Adrenal gland (tissue), 12 donors: ENCODE measurements around the gene EBF3. TPM values are rescaled to one million over a fixed set of nuclear protein-coding genes. Genes with fewer than 3 reads are reported as not detected.

Experiments used
- DNase-seq, 7 donors: peaks; one replicate each; pipeline ENCODE4 v3.0.0-alpha.2; 2019 to 2020
- H3K27ac ChIP-seq, 5 donors: fragments of 200-600 bp; sonication (generic) in 4 of 5; 1 replicate in 3 of 5; 2 replicates in 2 of 5; pipeline versions ENCODE4 v1.5.1 to v1.8.0; 2016 to 2020; ENCODE audit warnings: mild to moderate bottlenecking in 1 of 5
- H3K27me3 ChIP-seq: fragments of 200-600 bp; 2 replicates; pipeline ENCODE4 v1.8.0; 2021
- H3K36me3 ChIP-seq, 2 donors: fragments of 200-600 bp; replicated peaks in 1 of 2; 1 replicate in 1 of 2; 2 replicates in 1 of 2; pipeline versions ENCODE4 v1.5.1 to v1.8.0; 2018 to 2022
- H3K4me1 ChIP-seq, 2 donors: fragments of 200-600 bp; replicated peaks in 1 of 2; 1 replicate in 1 of 2; 2 replicates in 1 of 2; pipeline versions ENCODE4 v1.5.1 to v1.8.0; 2018 to 2021
- H3K4me3 ChIP-seq, 4 donors: fragments of 200-600 bp; sonication (generic) in 3 of 4; one replicate each; pipeline ENCODE4 v1.5.1; 2016 to 2018
- H3K9me3 ChIP-seq, 3 donors: fragments of 200-600 bp; sonication (generic) in 1 of 3; replicated peaks in 1 of 3; 1 replicate in 2 of 3; 2 replicates in 1 of 3; pipeline versions ENCODE4 v1.5.1 to v1.8.0; 2016 to 2021
- POLR2A ChIP-seq, 2 donors: fragments of 450-650 bp; IDR thresholded peaks; one replicate each; pipeline ENCODE4 v1.6.1; 2017; ENCODE audit warnings: antibody characterized with exemption in 2 of 2, mild to moderate bottlenecking in 2 of 2, moderate library complexity in 1 of 2
- WGBS, 4 donors: extraction: QIAGEN DNeasy Blood & Tissue Kit in 2 of 4; methylation state at CpG; one replicate each; pipeline versions ENCODE4 v1.1.5 to v1.1.7; 2013 to 2017; 5-methylcytosine and 5-hydroxymethylcytosine counted together
- intact Hi-C, 2 donors: fragments of 100-400 bp; cut with DNase I; formaldehyde crosslinking; loops; one replicate each; pipeline versions ENCODE4 v1.14.1 to v1.15.0; 2022 to 2023
- polyA plus RNA-seq, 3 donors: library from polyadenylated mRNA; stranded (reverse); fragments of 200-250 nt in 2 of 3; fragments of 350-450 nt in 1 of 3; fragmentation: Illumina TruSeq in 1 of 3; extraction: RNeasy Lipid Tissue Mini Kit (QIAGEN cat#74804) in 1 of 3; gene quantifications; one replicate each; pipeline ENCODE4 v1.2.3, GENCODE V29; 2013 to 2014
- total RNA-seq, 9 donors: library from RNA; depleted of rRNA in 4 of 9; stranded (reverse); fragments of >200 nt in 4 of 9; fragments of 120-200 nt in 1 of 9; fragmentation: NEBNext Ultra II Directional in 1 of 9; extraction: Animal tissue kit (Norgen Biotek cat#: 25700) in 1 of 9; gene quantifications; one replicate each; pipeline versions ENCODE4 v1.1.0 to v1.2.4, GENCODE V29; 2013 to 2023
- TF ChIP-seq, protein P1 (sequence below), 6 experiments: fragments of 450-650 bp in 4 of 6; fragments of 200-600 bp in 2 of 6; sonication (generic) in 1 of 6; IDR thresholded peaks; 1 replicate in 5 of 6; 2 replicates in 1 of 6; pipeline versions ENCODE4 v1.5.1 to v1.8.0; 2016 to 2021; ENCODE audit warnings: antibody characterized with exemption in 6 of 6, mild to moderate bottlenecking in 2 of 6, moderate library complexity in 1 of 6
- donor health status: healthy with polysubstance abuse.
- donor health status: Bipolar disorder and iron deficiency.
- donor health status: DM: yes; HTN: yes; CAD: no.
- donor health status: DM: no; HTN: no; CAD: no.
- donor health status: DM: no; HTN: no; CAD: no.
- donor health status: DM: yes; HTN: yes; CAD: no.

Gene EBF3
- total and polyA plus RNA-seq, 12 donors = 0.12 to 2.2 (median 0.53) TPM; not detected in 1

DNA sequence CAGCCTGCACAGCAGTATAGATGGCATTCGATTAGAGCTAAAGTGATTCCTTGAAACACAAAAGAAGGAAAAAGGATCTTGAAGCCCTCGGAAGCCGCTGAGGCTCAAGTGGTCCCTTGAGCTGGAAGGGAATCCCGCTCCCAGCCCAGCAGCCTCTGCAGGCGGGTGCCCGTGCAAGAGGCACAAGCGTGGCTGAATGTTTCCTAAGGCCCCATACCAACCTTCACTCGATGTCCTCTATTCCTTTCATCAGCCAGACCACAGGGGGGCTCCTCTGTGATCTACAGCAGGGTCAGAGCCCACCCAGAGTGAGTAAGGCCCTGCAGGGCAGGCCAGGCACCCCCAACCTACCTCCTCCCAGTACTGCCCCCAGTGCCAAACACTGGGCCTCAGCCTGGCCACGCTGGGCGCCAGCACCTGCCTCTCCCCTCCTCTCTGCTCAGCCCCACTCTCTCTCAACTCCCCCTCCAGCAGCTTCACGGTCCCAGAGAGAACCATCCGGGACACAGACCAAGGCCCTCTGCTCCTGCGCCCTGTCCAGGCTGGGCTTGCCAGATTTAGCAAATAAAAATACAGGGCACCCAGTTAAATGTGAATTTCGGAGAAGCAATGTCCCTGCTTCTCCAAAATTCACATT, 30.5 kb downstream of the EBF3 start:
- H3K9me3 ChIP-seq = no peaks in the 10 kb centered on the region
- intact Hi-C loops = no loop called here
- no peak overlapping the region for H3K27ac ChIP-seq
- 82 to 86% (median 84%) methylated on average over 12 to 14 of the region's 14 CpGs for WGBS, 4 donors
- H3K4me3 ChIP-seq = no peak overlapping the region
- H3K36me3 ChIP-seq = no peaks in the 10 kb centered on the region
- H3K4me1 ChIP-seq = no peaks in the 10 kb centered on the region
- H3K27me3 ChIP-seq = no peaks in the 10 kb centered on the region
- no peak for DNase-seq
- no peak for TF ChIP-seq POLR2A (IDR thresholded peaks at IDR 0.05)
- TF ChIP-seq, protein P1, sequence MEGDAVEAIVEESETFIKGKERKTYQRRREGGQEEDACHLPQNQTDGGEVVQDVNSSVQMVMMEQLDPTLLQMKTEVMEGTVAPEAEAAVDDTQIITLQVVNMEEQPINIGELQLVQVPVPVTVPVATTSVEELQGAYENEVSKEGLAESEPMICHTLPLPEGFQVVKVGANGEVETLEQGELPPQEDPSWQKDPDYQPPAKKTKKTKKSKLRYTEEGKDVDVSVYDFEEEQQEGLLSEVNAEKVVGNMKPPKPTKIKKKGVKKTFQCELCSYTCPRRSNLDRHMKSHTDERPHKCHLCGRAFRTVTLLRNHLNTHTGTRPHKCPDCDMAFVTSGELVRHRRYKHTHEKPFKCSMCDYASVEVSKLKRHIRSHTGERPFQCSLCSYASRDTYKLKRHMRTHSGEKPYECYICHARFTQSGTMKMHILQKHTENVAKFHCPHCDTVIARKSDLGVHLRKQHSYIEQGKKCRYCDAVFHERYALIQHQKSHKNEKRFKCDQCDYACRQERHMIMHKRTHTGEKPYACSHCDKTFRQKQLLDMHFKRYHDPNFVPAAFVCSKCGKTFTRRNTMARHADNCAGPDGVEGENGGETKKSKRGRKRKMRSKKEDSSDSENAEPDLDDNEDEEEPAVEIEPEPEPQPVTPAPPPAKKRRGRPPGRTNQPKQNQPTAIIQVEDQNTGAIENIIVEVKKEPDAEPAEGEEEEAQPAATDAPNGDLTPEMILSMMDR (IDR thresholded peaks at IDR 0.05) = no peak

DNA sequence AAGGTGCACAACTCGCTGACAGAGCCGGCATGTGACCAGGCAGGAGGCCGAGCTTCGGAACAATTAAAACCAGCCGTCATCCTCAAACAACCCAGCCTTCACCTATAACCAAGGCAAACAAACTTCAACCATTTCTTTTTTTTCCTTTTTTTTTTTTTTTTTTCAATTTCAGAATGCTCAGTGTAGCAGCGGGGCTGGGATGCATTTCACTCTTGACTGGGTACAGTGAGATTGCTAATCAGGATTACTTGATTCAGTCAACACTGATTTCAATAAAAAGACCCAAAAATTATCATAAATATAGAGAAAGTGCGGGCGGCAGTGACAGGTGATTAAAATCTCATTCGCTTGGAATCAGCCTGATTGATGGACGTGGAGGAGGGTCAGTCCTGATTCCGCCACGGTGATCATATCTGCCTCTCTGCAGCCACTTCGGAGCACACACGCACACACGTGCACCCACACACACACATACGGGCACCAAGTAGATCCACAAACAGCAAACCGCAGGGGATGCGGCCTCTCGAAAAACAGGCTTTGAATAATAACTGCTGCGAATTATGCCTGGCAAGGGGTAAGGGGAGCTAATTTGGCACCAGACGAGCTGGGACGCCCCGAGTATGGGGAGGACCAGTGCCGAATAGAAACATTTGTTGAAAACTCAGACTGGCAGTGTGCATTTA, 31.2 kb downstream of the EBF3 start:
- no peaks in the 10 kb centered on the region for H3K4me1 ChIP-seq
- H3K4me3 ChIP-seq = no peak overlapping the region
- no peaks in the 10 kb centered on the region for H3K36me3 ChIP-seq
- H3K27ac ChIP-seq = no peak overlapping the region
- DNase-seq = no peak
- no peaks in the 10 kb centered on the region for H3K9me3 ChIP-seq
- intact Hi-C loops = no loop called here
- H3K27me3 ChIP-seq = no peaks in the 10 kb centered on the region
- TF ChIP-seq, protein P1 (IDR thresholded peaks at IDR 0.05) = no peak
- no peak for TF ChIP-seq POLR2A (IDR thresholded peaks at IDR 0.05)
- 79 to 83% (median 82%) methylated on average over 24 of the region's 24 CpGs for WGBS, 4 donors

DNA sequence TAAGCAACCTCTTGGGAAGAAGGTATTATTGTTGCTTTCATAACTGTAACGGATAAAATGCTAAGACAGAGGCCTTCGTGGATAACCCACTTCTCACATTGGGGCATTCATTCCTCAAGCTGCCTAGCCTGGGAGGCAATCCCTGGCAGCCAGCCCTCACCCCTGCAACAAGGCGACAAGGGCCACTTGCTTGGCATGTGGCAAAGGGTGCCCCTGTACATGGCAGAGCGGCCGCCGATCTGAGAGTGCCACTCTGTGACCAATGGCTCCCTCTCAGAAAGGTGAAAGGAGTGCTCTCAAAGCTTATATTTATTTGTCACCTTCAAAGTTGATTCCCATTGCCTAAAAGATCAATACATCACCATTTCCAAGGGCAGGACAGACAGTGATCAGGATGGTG, 31.9 kb downstream of the EBF3 start:
- 81 to 89% (median 88%) methylated on average over 6 of the region's 6 CpGs for WGBS, 4 donors
- DNase-seq = no peak

More for the DNA sequence above, 31.9 kb downstream of the EBF3 start:
- H3K27ac ChIP-seq = no peak overlapping the region
- no peak overlapping the region for H3K4me3 ChIP-seq
- H3K27me3 ChIP-seq = no peaks in the 10 kb centered on the region
- H3K4me1 ChIP-seq = no peaks in the 10 kb centered on the region
- no peaks in the 10 kb centered on the region for H3K36me3 ChIP-seq
- H3K9me3 ChIP-seq = no peaks in the 10 kb centered on the region
- TF ChIP-seq, protein P1 (IDR thresholded peaks at IDR 0.05) = no peak
- TF ChIP-seq POLR2A (IDR thresholded peaks at IDR 0.05) = no peak
- intact Hi-C loops = no loop called here
